ENCODE data around the gene RBKS.
"Not testable (repeated sequence)": the region's sequence is repeated elsewhere in the genome, so short reads cannot be mapped to it uniquely, and the experiment has no call there.

The RBKS gene

GRCh38 chr2:27798948-27799645 is 91.1 kb downstream of the RBKS start:
- DNase-seq (ENCODE audit: low read depth) = peak; percentile 99

GRCh38 chr2:27798486-27798885 is 91.7 kb downstream of the RBKS start:
- DNase-seq (ENCODE audit: low read depth) = no peak

- no peak for DNase-seq (ENCODE audit: low read depth)
These were observed 92.3 kb downstream of the RBKS start for GRCh38 chr2:27797841-27798240.

GRCh38 chr2:27796791-27797765 is 93.1 kb downstream of the RBKS start:
- no peak for DNase-seq (ENCODE audit: low read depth)

- peak; percentile 59 for DNase-seq (ENCODE audit: low read depth)
These were observed 94.3 kb downstream of the RBKS start for GRCh38 chr2:27795868-27796277.

GRCh38 chr2:27795093-27795834 is 94.9 kb downstream of the RBKS start:
- DNase-seq (ENCODE audit: low read depth) = no peak

- no peak for DNase-seq (ENCODE audit: low read depth)
These were observed 97.4 kb downstream of the RBKS start for GRCh38 chr2:27792759-27793158.

GRCh38 chr2:27790796-27791195 is 99.4 kb downstream of the RBKS start:
- no peak for DNase-seq (ENCODE audit: low read depth)

GRCh38 chr2:27782701-27783100 is 107.5 kb downstream of the RBKS start:
- DNase-seq (ENCODE audit: low read depth) = no peak

GRCh38 chr2:27781496-27781895 is 108.7 kb downstream of the RBKS start:
- no peak for DNase-seq (ENCODE audit: low read depth)

GRCh38 chr2:27779417-27780055 is 110.7 kb downstream of the RBKS start:
- DNase-seq (ENCODE audit: low read depth) = no peak

GRCh38 chr2:27776696-27777095 is 113.5 kb downstream of the RBKS start:
- DNase-seq (ENCODE audit: low read depth) = no peak

GRCh38 chr2:27776097-27776496 is 114.1 kb downstream of the RBKS start:
- no peak for DNase-seq (ENCODE audit: low read depth)

- DNase-seq (ENCODE audit: low read depth) = no peak
These were observed 116.2 kb downstream of the RBKS start for GRCh38 chr2:27773959-27774358.

GRCh38 chr2:27772804-27773203 is 117.4 kb downstream of the RBKS start:
- no peak for DNase-seq (ENCODE audit: low read depth)

- peak; percentile 82 for DNase-seq (ENCODE audit: low read depth)
These were observed 118.4 kb downstream of the RBKS start, which contains the start of gene MRPL33 for GRCh38 chr2:27771548-27772335. Gene MRPL33 (plus strand): TSS chr2:27771719. CDS start chr2:27771778, 59 bp downstream.

GRCh38 chr2:27771202-27771547 is 119.0 kb downstream of the RBKS start:
- DNase-seq (ENCODE audit: low read depth) = no peak

- no peak for DNase-seq (ENCODE audit: low read depth)
These were observed 123.9 kb downstream of the RBKS start for GRCh38 chr2:27766287-27766661.

GRCh38 chr2:27765621-27766286 is 124.4 kb downstream of the RBKS start:
- no peak for DNase-seq (ENCODE audit: low read depth)

- DNase-seq (ENCODE audit: low read depth) = not testable (repeated sequence)
These were observed 125.7 kb downstream of the RBKS start for GRCh38 chr2:27764526-27764925.

- DNase-seq (ENCODE audit: low read depth) = no peak
These were observed 126.3 kb downstream of the RBKS start for GRCh38 chr2:27763907-27764267.

All from stromal cell of bone marrow (primary cell).